WTC11 (cell line): ENCODE data around the gene RAMAC. TPM values are rescaled to one million over a fixed set of nuclear protein-coding genes. Genes with fewer than 3 reads are reported as not detected.

Experiments used
- NR3C1 ChIP-seq: sonication (generic); formaldehyde crosslinking; conservative IDR thresholded peaks from 2 replicates; pipeline ENCODE4 v1.8.1; 2023; ENCODE audit warnings: low read depth, mild to moderate bottlenecking, missing genetic modification reagents
- TCF7 ChIP-seq: sonication (generic); formaldehyde crosslinking; IDR thresholded peaks from 2 replicates; pipeline ENCODE4 v1.8.0; 2022; ENCODE audit warnings: mild to moderate bottlenecking, low read depth, missing genetic modification reagents, moderate library complexity
- ZNF281 ChIP-seq: sonication (generic); formaldehyde crosslinking; IDR thresholded peaks from 2 replicates; pipeline ENCODE4 v1.8.0; 2023; ENCODE audit warnings: mild to moderate bottlenecking, missing genetic modification reagents
- total RNA-seq: library from RNA; stranded (reverse); gene quantifications from 3 replicates; pipeline ENCODE4 v1.2.3, GENCODE V29; 2021

Gene RAMAC
- total RNA-seq, 1 experiment from 2014 or later, result 26.6 TPM

GRCh38 chr15:83039206-83039605, 53.2 kb downstream of the RAMAC start (continued):
- TF ChIP-seq ZNF281 (CRISPR knock-in tag), result no peak
- no peak for TF ChIP-seq NR3C1 (CRISPR knock-in tag)
- no peak for TF ChIP-seq TCF7 (CRISPR knock-in tag)

Other genes with a start within 250 kb of the RAMAC start
- not detected in 3 replicates for gene FSD2, start 180.1 kb upstream of the RAMAC start, total RNA-seq
- 2.8 to 3.8 TPM (median 3.2 TPM) in 3 replicates for gene WHAMM, start 176.6 kb upstream of the RAMAC start, total RNA-seq
- gene HOMER2, start 33.5 kb upstream of the RAMAC start, total RNA-seq, result 11.7 to 17.4 TPM (median 12.1 TPM) in 3 replicates
- gene C15orf40, start 25.4 kb downstream of the RAMAC start, total RNA-seq, result 21.0 to 29.0 TPM (median 27.5 TPM) in 3 replicates
- gene BTBD1, start 81.0 kb downstream of the RAMAC start, total RNA-seq, result 34.2 to 39.6 TPM (median 35.6 TPM) in 3 replicates
- 0.48 to 0.79 TPM (median 0.60 TPM) in 3 replicates for gene TM6SF1, start 121.4 kb downstream of the RAMAC start, total RNA-seq
- gene HDGFL3, start 221.6 kb downstream of the RAMAC start, total RNA-seq, result 117 to 126 TPM (median 124 TPM) in 3 replicates